HT-29 (cell line): ENCODE measurements around the gene GALNT17. TPM values are rescaled to one million over a fixed set of nuclear protein-coding genes. Genes with fewer than 3 reads are reported as not detected.
A peak's percentile ranks its signal among the peaks of the same experiment; 100 is the strongest.
"Not testable (repeated sequence)": the region's sequence is repeated elsewhere in the genome, so short reads cannot be mapped to it uniquely, and the experiment has no call there.

ENCODE experiments used
- DNase-seq: peaks from one replicate; pipeline ENCODE4 v3.0.0-alpha.2; 2015; ENCODE audit warnings: low spot score
- small RNA-seq: library from RNA; depleted of rRNA; stranded (forward); fragments of <200 nt; gene quantifications from one replicate; pipeline ENCODE3, GENCODE V24; 2014
- total RNA-seq: library from RNA; depleted of rRNA; stranded (reverse); fragments of >200 nt; shearing (Covaris generic); gene quantifications from 2 replicates; pipeline ENCODE4 v1.2.3, GENCODE V29; 2014

GALNT17 gene
- total RNA-seq, 1 experiment from 2014 or later = not detected

DNA sequence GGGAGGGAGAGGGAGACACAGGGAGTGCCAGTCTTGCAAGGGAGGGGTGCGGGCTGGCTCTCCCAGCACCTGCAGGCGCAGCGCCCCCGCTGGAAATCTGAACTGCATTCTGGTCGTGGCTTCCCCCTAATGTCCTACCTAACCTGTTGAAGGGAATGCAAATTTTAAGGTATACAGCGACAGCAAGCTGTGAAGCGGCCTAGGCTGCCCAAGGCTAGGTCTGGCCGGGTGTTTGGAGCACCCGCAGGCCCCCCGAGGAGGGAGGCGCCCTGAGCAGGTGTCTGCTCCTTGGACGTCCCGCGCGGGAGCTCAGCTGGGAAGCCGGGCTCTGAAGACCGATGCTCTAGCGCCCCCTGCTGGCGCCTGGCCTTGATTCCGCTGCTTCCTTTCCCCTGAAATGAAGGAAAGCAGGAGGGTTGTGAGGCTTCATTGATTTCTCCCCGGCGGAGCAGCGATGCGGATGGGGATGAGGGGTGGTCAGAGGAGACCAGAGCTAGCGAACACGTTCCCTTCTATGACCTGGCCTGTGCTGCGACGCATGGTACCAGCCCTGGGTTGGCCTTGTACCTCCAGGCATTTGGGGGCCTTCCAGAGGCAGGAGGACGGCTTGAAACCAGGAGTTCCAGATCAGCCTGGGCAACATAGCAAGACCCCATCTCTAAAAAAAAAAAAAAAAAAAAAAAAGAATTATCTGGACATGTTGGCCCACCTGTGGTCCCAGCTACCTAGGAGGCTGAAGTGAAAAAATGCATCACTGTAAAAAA lies 601.3 kb downstream of the GALNT17 start:
- DNase-seq = peak; percentile 95

GRCh38 chr7:71735961-71736556 lies 604.1 kb downstream of the GALNT17 start:
- DNase-seq = peak; percentile 89

GRCh38 chr7:71737931-71738540 lies 606.1 kb downstream of the GALNT17 start:
- not testable (repeated sequence) for DNase-seq

DNA sequence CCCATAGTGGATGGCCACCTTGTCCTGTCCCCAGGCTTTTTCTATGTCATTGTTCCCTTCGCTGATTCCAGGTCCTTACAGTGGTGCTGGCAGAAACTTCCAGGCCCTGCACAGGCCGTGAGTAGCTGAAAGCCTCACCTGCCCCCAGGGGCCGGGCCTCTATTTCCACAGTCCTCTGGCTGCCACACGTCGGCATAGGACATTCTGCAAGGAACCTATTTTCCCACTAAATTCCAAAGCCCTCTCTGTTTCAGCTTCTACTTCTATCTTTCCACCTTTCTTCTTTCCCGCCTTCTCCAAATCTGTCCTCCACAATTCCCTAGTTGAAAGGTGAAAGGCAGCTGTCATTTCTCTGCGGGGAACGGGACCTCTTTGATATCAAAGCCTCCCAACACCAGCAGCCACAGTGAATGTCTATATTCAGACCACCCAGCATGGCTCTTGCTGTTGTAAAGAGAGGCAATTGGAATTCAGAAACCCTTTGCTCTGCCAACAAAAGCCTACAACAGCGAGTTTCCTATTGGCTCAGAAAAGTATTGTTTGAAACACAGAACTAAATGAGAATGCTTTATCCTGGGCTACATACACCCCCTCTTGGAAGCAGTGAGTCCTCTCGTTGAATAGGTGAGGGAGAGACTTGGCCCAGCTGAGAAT lies 607.7 kb downstream of the GALNT17 start:
- DNase-seq = no peak

DNA sequence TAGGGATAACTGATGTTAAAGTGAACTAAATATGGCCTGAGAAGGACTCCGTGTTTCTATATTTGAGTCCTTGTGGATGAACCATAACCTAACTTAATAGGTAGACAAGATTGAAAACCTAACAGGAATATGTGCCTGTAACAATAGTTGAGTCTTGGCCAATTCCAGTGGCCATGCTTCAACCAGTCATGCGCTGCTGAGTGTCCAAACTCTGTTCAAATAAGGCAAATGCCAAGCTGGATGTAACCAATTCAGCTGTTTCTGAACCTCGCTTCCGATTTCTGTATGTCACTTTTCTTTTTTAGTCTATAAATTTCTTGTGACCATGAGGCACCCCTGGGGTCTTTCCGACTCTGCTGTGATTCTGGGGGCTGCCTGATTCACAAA lies 608.2 kb downstream of the GALNT17 start:
- DNase-seq = no peak

DNA sequence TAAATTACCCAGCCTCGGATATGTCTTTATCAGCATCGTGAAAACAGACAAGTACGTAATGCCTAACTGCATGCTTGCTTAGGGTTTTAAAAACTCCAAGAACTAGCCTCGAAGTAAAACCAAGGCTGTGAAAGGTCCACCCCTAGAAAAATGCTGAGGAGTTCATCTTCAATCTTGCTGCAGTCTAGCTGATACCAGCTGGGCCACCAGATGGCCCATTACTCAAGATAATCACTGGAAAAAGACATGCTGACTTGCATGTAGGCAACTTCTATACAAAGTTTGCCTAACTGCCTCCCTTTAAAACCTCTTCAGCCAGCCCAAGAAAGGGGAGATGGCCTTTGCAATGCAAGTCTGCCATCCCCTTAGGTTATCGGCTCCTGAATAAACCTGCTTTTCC lies 614.1 kb downstream of the GALNT17 start:
- no peak for DNase-seq

DNA sequence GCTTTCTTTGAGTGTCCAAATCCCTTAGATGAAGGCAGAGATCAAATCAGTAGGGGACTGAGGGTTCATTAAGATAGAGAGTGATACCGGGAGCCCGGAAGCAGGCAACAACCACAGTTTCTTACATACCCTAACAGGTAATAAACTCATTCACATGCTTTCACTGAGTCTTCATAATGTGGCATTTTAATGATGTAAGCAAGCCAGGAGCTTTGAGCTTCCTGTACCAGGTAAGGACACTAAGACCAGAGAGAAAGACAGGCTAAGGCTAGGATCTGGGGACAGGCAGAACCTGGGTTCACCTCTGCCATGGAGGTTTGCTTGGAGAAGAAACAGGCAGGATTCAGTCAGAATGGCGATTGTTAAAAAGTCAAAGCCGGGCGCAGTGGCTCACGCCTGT lies 618.3 kb downstream of the GALNT17 start:
- no peak for DNase-seq

- no peak for DNase-seq
Measured at GRCh38 chr7:71752171-71752935, 620.4 kb downstream of the GALNT17 start.

DNA sequence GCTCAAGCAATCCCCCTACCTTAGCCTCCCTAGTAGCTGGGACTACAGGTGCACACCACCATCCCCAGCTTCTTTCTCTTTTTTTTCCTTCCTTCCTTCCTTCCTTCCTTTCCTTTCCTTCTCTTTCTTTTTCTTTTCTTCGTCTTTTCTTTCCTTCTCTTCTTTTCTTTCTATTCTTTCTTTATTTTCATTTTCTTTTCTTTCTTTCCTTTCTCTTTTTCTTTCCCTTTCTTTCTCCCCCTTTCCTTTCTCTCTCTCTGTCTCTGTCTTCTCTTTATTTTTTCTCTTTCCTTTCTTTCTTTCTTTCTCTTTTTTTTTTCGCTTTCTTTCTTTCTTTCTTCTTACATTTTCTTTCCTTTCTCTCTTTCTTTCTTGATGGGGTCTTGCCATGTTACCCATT lies 621.3 kb downstream of the GALNT17 start:
- no peak for DNase-seq

DNA sequence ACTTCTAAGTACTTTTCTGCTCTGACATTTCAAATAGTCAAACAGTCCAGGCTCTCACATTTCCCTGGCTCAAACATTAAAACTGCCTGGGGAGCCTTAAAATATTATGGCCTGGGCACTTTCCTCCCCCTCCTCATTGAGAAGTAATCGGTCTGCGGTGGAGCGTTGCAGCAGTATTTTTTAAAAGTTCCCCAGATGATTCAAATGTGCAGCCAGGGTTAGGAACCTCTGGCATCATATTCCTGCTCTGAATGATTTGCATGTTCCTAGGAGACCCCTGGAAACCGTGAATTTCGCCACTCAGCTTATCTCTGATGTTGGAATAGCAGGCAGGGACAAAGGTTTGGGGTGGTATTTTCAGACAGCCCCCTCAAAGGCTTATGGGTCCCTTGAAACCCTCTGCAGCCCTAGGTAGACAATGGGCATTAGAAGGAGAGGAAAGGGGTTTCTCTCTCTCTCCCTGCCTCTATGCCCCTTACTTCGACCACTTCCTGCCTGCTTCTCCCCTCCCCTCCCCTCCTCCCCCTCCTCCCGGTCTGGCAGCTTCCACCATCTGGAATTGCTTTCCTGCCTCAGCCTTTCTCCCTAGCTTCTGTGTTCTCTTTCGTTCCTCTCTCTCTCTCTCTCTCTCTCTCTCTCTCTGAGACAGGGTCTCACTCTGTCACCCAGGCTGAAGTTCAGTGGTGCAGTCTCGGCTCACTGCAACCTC lies 622.2 kb downstream of the GALNT17 start:
- no peak for DNase-seq

DNA sequence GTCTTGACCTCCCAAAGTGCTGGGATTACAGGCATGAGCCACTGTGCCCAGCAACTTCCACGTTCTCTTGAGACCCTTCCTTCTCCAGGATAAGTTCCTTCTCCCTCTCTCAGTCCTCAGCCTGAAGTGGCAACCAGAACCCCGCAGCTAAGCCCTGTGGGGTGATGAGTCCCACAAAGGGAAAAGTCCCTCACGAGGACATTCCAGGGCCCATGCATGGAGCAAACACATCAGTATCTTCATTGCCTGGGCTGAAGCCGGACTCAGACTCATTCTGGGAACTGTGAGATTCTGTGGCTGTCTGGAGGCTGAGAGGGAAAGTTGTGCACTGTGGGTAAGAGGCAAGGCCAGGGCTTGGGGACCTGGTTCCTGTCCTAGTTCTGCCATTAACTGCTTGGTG lies 622.9 kb downstream of the GALNT17 start:
- no peak for DNase-seq

DNA sequence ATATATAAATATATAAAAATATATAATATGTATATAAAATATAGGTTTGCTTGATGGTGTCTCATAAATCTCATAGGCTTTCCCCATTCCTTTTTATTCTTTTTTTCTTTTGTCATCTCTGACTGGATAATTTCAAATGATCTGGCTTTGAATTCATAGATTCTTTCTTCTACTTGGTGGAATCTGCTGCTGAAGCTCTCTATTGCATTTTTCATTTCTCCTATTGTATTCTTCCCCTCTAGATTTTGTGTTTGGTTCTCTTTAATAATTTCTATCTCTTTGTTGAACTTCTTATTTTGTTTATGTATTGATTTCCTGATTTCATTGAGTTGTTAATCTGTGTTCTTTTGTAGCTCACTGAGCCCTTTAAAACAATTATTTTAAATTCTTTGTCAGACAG lies 629.4 kb downstream of the GALNT17 start:
- no peak for DNase-seq

Small RNAs within 50 kb of the gene (small RNA-seq; reads per million reads assigned to genes)
- not detected for gene MIR3914-1
- 0.43 reads per million for gene RN7SKP75
